Lower leg skin (tissue), 4 donors: Measurements from ENCODE around the gene NAT8L. TPM values are rescaled to one million over a fixed set of nuclear protein-coding genes. Genes with fewer than 3 reads are reported as not detected.
A peak's percentile ranks its signal among the peaks of the same experiment; 100 is the strongest.

ENCODE experiments used
- DNase-seq, 2 donors: peaks; one replicate each; pipeline ENCODE4 v3.0.0-alpha.2; 2019; ENCODE audit warnings: low spot score in 2 of 2
- H3K4me3 ChIP-seq: fragments of 200-600 bp; sonication (generic); 2 replicates; pipeline ENCODE4 v1.5.1; 2017; ENCODE audit warnings: mild to moderate bottlenecking, low read depth; ENCODE audit not compliant: poor library complexity, severe bottlenecking
- CTCF ChIP-seq, 3 donors: fragments of 450-650 bp; IDR thresholded peaks; one replicate each; pipeline ENCODE4 v1.5.1; 2016; ENCODE audit warnings: antibody characterized with exemption in 3 of 3, mild to moderate bottlenecking in 3 of 3, moderate library complexity in 2 of 3
- POLR2A ChIP-seq, 2 donors: fragments of 450-650 bp; IDR thresholded peaks; one replicate each; pipeline ENCODE4 v1.6.1; 2016 to 2017; ENCODE audit warnings: antibody characterized with exemption in 2 of 2, mild to moderate bottlenecking in 1 of 2, moderate library complexity in 1 of 2
- WGBS, 2 donors: methylation state at CpG; one replicate each; pipeline ENCODE4 v1.1.5; 2018; 5-methylcytosine and 5-hydroxymethylcytosine counted together
- intact Hi-C: fragments of 100-400 bp; cut with DNase I; formaldehyde crosslinking; loops from one replicate; pipeline ENCODE4 v1.15.0; 2023; ENCODE audit warnings: low total_unique reads
- total RNA-seq, 4 donors: library from RNA; depleted of rRNA; stranded (reverse); fragments of >200 nt; gene quantifications; one replicate each; pipeline ENCODE4 v1.1.0, GENCODE V29; 2016

NAT8L gene
- total RNA-seq, 4 donors from 2014 or later, result 0.39 to 1.4 (median 0.97) TPM

GRCh38 chr4:2087170-2087569, 28.0 kb downstream of the NAT8L start:
- intact Hi-C loops, result no loop called here
- no peak for DNase-seq
- H3K4me3 ChIP-seq, result no peak overlapping the region
- no peak for TF ChIP-seq POLR2A (IDR thresholded peaks at IDR 0.05)
- no peak for TF ChIP-seq CTCF (IDR thresholded peaks at IDR 0.05)

- no peak for DNase-seq
- TF ChIP-seq CTCF (IDR thresholded peaks at IDR 0.05), result no peak
- no peak for TF ChIP-seq POLR2A (IDR thresholded peaks at IDR 0.05)
- intact Hi-C loops, result no loop called here
- H3K4me3 ChIP-seq, result no peak overlapping the region
- WGBS, 2 donors, result 73 to 87% methylated on average over 1 of the region's 1 CpG
Observed at GRCh38 chr4:2089222-2089621, 30.1 kb downstream of the NAT8L start.

DNA sequence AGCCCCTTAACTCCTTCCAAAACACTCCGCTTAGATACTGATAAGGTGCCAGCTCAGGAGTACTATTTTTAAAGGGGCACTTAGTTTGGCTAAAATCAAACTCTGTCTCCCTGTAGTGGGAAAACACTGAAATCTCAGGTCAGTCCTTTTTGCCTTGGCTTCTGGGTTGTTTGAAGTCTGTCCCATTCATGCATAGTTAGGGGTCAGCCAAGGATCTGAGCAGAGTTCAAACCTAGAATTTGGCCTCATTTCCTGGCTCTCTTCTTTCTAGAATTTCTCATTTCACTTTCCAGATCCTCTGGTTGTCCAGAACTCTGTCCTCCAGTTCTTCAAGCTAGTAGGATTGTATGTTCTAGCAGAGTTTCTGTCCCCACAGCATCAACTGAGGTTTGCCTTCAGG, 31.5 kb downstream of the NAT8L start:
- intact Hi-C loops, result no loop called here

GRCh38 chr4:2091990-2092668, 33.0 kb downstream of the NAT8L start:
- 79 to 90% methylated on average over 13 to 15 of the region's 15 CpGs for WGBS, 2 donors
- H3K4me3 ChIP-seq, result no peak overlapping the region
- TF ChIP-seq CTCF (IDR thresholded peaks at IDR 0.05) (no peak), POLR2A (IDR thresholded peaks at IDR 0.05) (no peak)
- intact Hi-C loops, result no loop called here
- peak in 1 of 2 donors; percentile 63 for DNase-seq

More for the DNA sequence above, 31.5 kb downstream of the NAT8L start:
- TF ChIP-seq POLR2A (IDR thresholded peaks at IDR 0.05) (no peak), CTCF (IDR thresholded peaks at IDR 0.05) (no peak)
- DNase-seq, result peak in 1 of 2 donors; percentile 3
- WGBS, 2 donors, result 96% methylated on average over 1 of the region's 1 CpG
- no peak overlapping the region for H3K4me3 ChIP-seq

DNA sequence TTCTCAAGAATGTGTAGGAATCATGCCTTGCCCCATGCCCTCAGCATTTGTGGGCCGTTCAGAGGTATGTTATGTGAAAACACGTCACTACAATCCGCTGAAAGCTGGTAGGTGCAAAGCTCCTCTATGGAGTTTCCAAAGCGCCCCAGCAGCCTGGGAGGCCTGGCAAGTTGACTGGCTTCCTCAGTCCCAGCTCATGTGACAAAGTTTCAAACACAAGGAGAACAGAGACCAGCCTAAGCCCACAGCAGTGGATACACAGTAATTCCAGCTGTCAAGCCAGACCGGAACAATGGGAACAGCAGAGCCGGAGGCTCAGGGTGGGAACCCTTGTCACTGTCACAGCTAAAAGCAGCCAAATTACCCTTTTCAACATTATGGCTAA, 33.5 kb downstream of the NAT8L start:
- WGBS, 2 donors, result 86% methylated on average over 6 of the region's 6 CpGs
- TF ChIP-seq POLR2A (IDR thresholded peaks at IDR 0.05), result no peak
- TF ChIP-seq CTCF (IDR thresholded peaks at IDR 0.05), result no peak
- no peak for DNase-seq
- no peak overlapping the region for H3K4me3 ChIP-seq
- intact Hi-C loops, result no loop called here

DNA sequence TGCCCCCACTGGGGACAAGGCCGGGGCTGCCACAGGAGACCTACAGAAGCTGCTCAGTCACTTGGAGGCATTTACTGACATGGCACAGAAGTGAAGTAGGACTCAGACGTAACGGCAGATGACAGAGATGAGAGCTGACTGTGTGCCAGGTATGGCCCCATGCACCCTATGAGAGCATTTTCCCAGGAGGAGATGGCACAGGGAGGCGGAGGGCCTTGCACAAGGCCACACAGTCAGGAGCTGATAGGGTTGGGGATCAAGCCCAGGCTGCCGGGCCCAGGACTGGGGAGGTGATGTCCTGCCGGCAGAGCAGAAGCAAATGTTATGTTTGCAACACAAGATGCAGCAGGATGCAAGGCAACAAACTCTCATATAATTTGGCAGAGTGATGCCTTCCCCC, 34.1 kb downstream of the NAT8L start:
- intact Hi-C loops, result no loop called here
- H3K4me3 ChIP-seq, result no peak overlapping the region
- peak in 1 of 2 donors; percentile 49 for DNase-seq
- TF ChIP-seq POLR2A (IDR thresholded peaks at IDR 0.05) (no peak), CTCF (IDR thresholded peaks at IDR 0.05) (no peak)
- WGBS, 2 donors, result 89 to 92% methylated on average over 6 of the region's 6 CpGs
